ENCODE results near the gene SIAE. TPM values are rescaled to one million over a fixed set of nuclear protein-coding genes. Genes with fewer than 3 reads are reported as not detected.
A peak's percentile ranks its signal among the peaks of the same experiment; 100 is the strongest.

Gene SIAE
- total and polyA plus RNA-seq, 4 experiments from 2014 or later, result 2.8 to 6.8 (median 4.5) TPM

GRCh38 chr11:124618863-124619262, 54.7 kb downstream of the SIAE start:
- Histone ChIP-seq H3K4me1 (ENCODE audit: insufficient read depth, low read length) (peaks cover 13% of the 10 kb centered on the region), H3K27ac (ENCODE audit: low read depth, low read length) (no peak overlapping the region), H3K9me3 (ENCODE audit: control insufficient read depth in 1 of 2, low read length in 2 of 2) (no peaks in the 10 kb centered on the region), H3K36me3 (ENCODE audit: insufficient read depth, low read length) (no peaks in the 10 kb centered on the region), H3K27me3 (ENCODE audit: insufficient read depth, low read length) (no peaks in the 10 kb centered on the region), H3K4me3 (ENCODE audit: low read length in 2 of 2) (no peak overlapping the region)
- POLR2A ChIA-PET (ENCODE audit: partially characterized antibody), result no interaction called here
- CTCF ChIA-PET (ENCODE audit: partially characterized antibody), result no interaction called here
- no peak overlapping the region for H3K4me3 Mint-ChIP-seq
- H3K27ac Mint-ChIP-seq, result no peak overlapping the region
- peaks cover 0 to 2% (median 0%) of the 10 kb centered on the region in 8 donors for H3K9me3 Mint-ChIP-seq
- no peak for DNase-seq
- H3K36me3 Mint-ChIP-seq, result peaks cover 0 to 16% of the 10 kb centered on the region in 2 donors
- H3K4me1 Mint-ChIP-seq, result peaks cover 9 to 16% (median 13%) of the 10 kb centered on the region in 4 donors
- intact Hi-C loops (cut with micrococcal nuclease), result no loop called here
- peaks cover 8 to 15% of the 10 kb centered on the region in 2 donors for H3K27me3 Mint-ChIP-seq

GRCh38 chr11:124612567-124613246, 60.8 kb downstream of the SIAE start:
- DNase-seq, result no peak
- no peaks in the 10 kb centered on the region for H3K36me3 ChIP-seq (ENCODE audit: insufficient read depth, low read length)
- ChIA-PET POLR2A (ENCODE audit: partially characterized antibody) (no interaction called here), CTCF (ENCODE audit: partially characterized antibody) (interaction anchor here (1.2 kb wide), 1 partner anchor 9 kb away, joined by 3 read pairs; no protein-coding TSS in a partner anchor)
- H3K9me3 ChIP-seq (ENCODE audit: control insufficient read depth in 1 of 2, low read length in 2 of 2), result no peaks in the 10 kb centered on the region
- intact Hi-C loops (cut with micrococcal nuclease), result no loop called here
- peaks cover 0 to 11% (median 3%) of the 10 kb centered on the region in 4 donors for H3K4me1 Mint-ChIP-seq
- no peak overlapping the region for H3K27ac ChIP-seq (ENCODE audit: low read depth, low read length)
- no peaks in the 10 kb centered on the region for H3K4me1 ChIP-seq (ENCODE audit: insufficient read depth, low read length)
- H3K4me3 ChIP-seq (ENCODE audit: low read length in 2 of 2), result no peak overlapping the region
- no peak overlapping the region for H3K4me3 Mint-ChIP-seq
- H3K27me3 Mint-ChIP-seq, result peaks cover 3 to 16% of the 10 kb centered on the region in 2 donors
- no peaks in the 10 kb centered on the region for H3K9me3 Mint-ChIP-seq
- no peak overlapping the region for H3K27ac Mint-ChIP-seq
- H3K27me3 ChIP-seq (ENCODE audit: insufficient read depth, low read length), result no peaks in the 10 kb centered on the region
- no peaks in the 10 kb centered on the region for H3K36me3 Mint-ChIP-seq

GRCh38 chr11:124612045-124612444, 61.5 kb downstream of the SIAE start:
- Mint-ChIP-seq H3K27ac (peak overlapping the region in 2 of 7 donors; percentile 47 to 49), H3K27me3 (peaks cover 4 to 11% of the 10 kb centered on the region in 2 donors), H3K9me3 (no peaks in the 10 kb centered on the region), H3K4me1 (peaks cover 0 to 11% (median 3%) of the 10 kb centered on the region in 4 donors), H3K36me3 (no peaks in the 10 kb centered on the region), H3K4me3 (no peak overlapping the region)
- ChIA-PET POLR2A (ENCODE audit: partially characterized antibody) (no interaction called here), CTCF (ENCODE audit: partially characterized antibody) (interaction anchor here (0.7 to 2.0 kb wide), 2 partner anchors 27 to 184 kb away, joined by 3 to 5 read pairs; no protein-coding TSS in a partner anchor)
- DNase-seq, result no peak
- intact Hi-C loops (cut with micrococcal nuclease), result no loop called here
- H3K4me1 ChIP-seq (ENCODE audit: insufficient read depth, low read length), result no peaks in the 10 kb centered on the region
- H3K27me3 ChIP-seq (ENCODE audit: insufficient read depth, low read length), result no peaks in the 10 kb centered on the region
- no peak overlapping the region for H3K27ac ChIP-seq (ENCODE audit: low read depth, low read length)
- H3K36me3 ChIP-seq (ENCODE audit: insufficient read depth, low read length), result no peaks in the 10 kb centered on the region
- no peaks in the 10 kb centered on the region for H3K9me3 ChIP-seq (ENCODE audit: control insufficient read depth in 1 of 2, low read length in 2 of 2)
- H3K4me3 ChIP-seq (ENCODE audit: low read length in 2 of 2), result no peak overlapping the region

GRCh38 chr11:124611064-124611463, 62.5 kb downstream of the SIAE start, which contains the start of gene PANX3:
PANX3 (plus strand) TSS chr11:124611428; CDS start chr11:124611557, 129 bp downstream.
- Mint-ChIP-seq H3K4me1 (peaks cover 0 to 11% (median 3%) of the 10 kb centered on the region in 4 donors), H3K36me3 (no peaks in the 10 kb centered on the region), H3K9me3 (no peaks in the 10 kb centered on the region), H3K27ac (peak within 1 kb of the TSS in 3 of 7 donors; percentile 19 to 49 (median 47)), H3K4me3 (no peak within 1 kb of the TSS), H3K27me3 (peaks cover 4 to 6% of the 10 kb centered on the region in 2 donors)
- Histone ChIP-seq H3K27me3 (ENCODE audit: insufficient read depth, low read length) (no peaks in the 10 kb centered on the region), H3K4me3 (ENCODE audit: low read length in 2 of 2) (no peak within 1 kb of the TSS), H3K9me3 (ENCODE audit: control insufficient read depth in 1 of 2, low read length in 2 of 2) (no peaks in the 10 kb centered on the region), H3K36me3 (ENCODE audit: insufficient read depth, low read length) (no peaks in the 10 kb centered on the region), H3K4me1 (ENCODE audit: insufficient read depth, low read length) (no peaks in the 10 kb centered on the region), H3K27ac (ENCODE audit: low read depth, low read length) (no peak within 1 kb of the TSS)
- intact Hi-C loops (cut with micrococcal nuclease), result no loop called here
- ChIA-PET POLR2A (ENCODE audit: partially characterized antibody) (no interaction called here), CTCF (ENCODE audit: partially characterized antibody) (interaction anchor here (0.9 to 2.0 kb wide), 2 partner anchors 11 to 26 kb away, joined by 3 to 5 read pairs; partner anchors contain the start of gene TBRG1)
- no peak for DNase-seq

GRCh38 chr11:124610295-124610694, 63.2 kb downstream of the SIAE start:
- POLR2A ChIA-PET (ENCODE audit: partially characterized antibody), result interaction anchor here (0.7 kb wide), 1 partner anchor 13 kb away, joined by 3 read pairs; the partner anchor contains the start of gene TBRG1

GRCh38 chr11:124608147-124608546, 65.4 kb downstream of the SIAE start:
- peaks cover 0 to 2% of the 10 kb centered on the region in 2 donors for H3K27me3 Mint-ChIP-seq
- H3K4me1 ChIP-seq (ENCODE audit: insufficient read depth, low read length), result no peaks in the 10 kb centered on the region
- DNase-seq, result no peak
- POLR2A ChIA-PET (ENCODE audit: partially characterized antibody), result no interaction called here
- H3K36me3 ChIP-seq (ENCODE audit: insufficient read depth, low read length), result no peaks in the 10 kb centered on the region
- CTCF ChIA-PET (ENCODE audit: partially characterized antibody), result no interaction called here
- intact Hi-C loops (cut with micrococcal nuclease), result no loop called here
- H3K27ac Mint-ChIP-seq, result no peak overlapping the region
- no peaks in the 10 kb centered on the region for H3K27me3 ChIP-seq (ENCODE audit: insufficient read depth, low read length)
- no peak overlapping the region for H3K27ac ChIP-seq (ENCODE audit: low read depth, low read length)
- H3K36me3 Mint-ChIP-seq, result no peaks in the 10 kb centered on the region
- H3K4me3 Mint-ChIP-seq, result no peak overlapping the region
- H3K9me3 Mint-ChIP-seq, result no peaks in the 10 kb centered on the region
- H3K9me3 ChIP-seq (ENCODE audit: control insufficient read depth in 1 of 2, low read length in 2 of 2), result no peaks in the 10 kb centered on the region
- no peak overlapping the region for H3K4me3 ChIP-seq (ENCODE audit: low read length in 2 of 2)
- peaks cover 0 to 11% (median 2%) of the 10 kb centered on the region in 4 donors for H3K4me1 Mint-ChIP-seq

More at GRCh38 chr11:124610295-124610694, 63.2 kb downstream of the SIAE start:
- H3K9me3 Mint-ChIP-seq, result no peaks in the 10 kb centered on the region
- no peaks in the 10 kb centered on the region for H3K36me3 Mint-ChIP-seq
- no peaks in the 10 kb centered on the region for H3K9me3 ChIP-seq (ENCODE audit: control insufficient read depth in 1 of 2, low read length in 2 of 2)
- H3K27me3 ChIP-seq (ENCODE audit: insufficient read depth, low read length), result no peaks in the 10 kb centered on the region
- H3K27me3 Mint-ChIP-seq, result peaks cover 4% of the 10 kb centered on the region in 2 donors
- CTCF ChIA-PET (ENCODE audit: partially characterized antibody), result interaction anchor here (0.9 to 2.0 kb wide), 2 partner anchors 12 to 25 kb away, joined by 3 to 5 read pairs; partner anchors contain the start of gene TBRG1
- intact Hi-C loops (cut with micrococcal nuclease), result no loop called here
- no peaks in the 10 kb centered on the region for H3K36me3 ChIP-seq (ENCODE audit: insufficient read depth, low read length)
- peaks cover 0 to 11% (median 3%) of the 10 kb centered on the region in 4 donors for H3K4me1 Mint-ChIP-seq
- no peak overlapping the region for H3K4me3 Mint-ChIP-seq
- H3K27ac ChIP-seq (ENCODE audit: low read depth, low read length), result no peak overlapping the region
- no peaks in the 10 kb centered on the region for H3K4me1 ChIP-seq (ENCODE audit: insufficient read depth, low read length)
- no peak for DNase-seq
- no peak overlapping the region for H3K4me3 ChIP-seq (ENCODE audit: low read length in 2 of 2)
- no peak overlapping the region for H3K27ac Mint-ChIP-seq

- Histone ChIP-seq H3K27ac (ENCODE audit: low read depth, low read length) (no peak overlapping the region), H3K4me3 (ENCODE audit: low read length in 2 of 2) (no peak overlapping the region), H3K27me3 (ENCODE audit: insufficient read depth, low read length) (no peaks in the 10 kb centered on the region), H3K9me3 (ENCODE audit: control insufficient read depth in 1 of 2, low read length in 2 of 2) (no peaks in the 10 kb centered on the region), H3K36me3 (ENCODE audit: insufficient read depth, low read length) (no peaks in the 10 kb centered on the region), H3K4me1 (ENCODE audit: insufficient read depth, low read length) (no peaks in the 10 kb centered on the region)
- Mint-ChIP-seq H3K9me3 (no peaks in the 10 kb centered on the region), H3K36me3 (no peaks in the 10 kb centered on the region), H3K27ac (no peak overlapping the region), H3K4me3 (no peak overlapping the region), H3K4me1 (no peaks in the 10 kb centered on the region), H3K27me3 (peaks cover 7 to 9% of the 10 kb centered on the region in 2 donors)
- ChIA-PET CTCF (ENCODE audit: partially characterized antibody) (no interaction called here), POLR2A (ENCODE audit: partially characterized antibody) (no interaction called here)
- intact Hi-C loops (cut with micrococcal nuclease), result no loop called here
- DNase-seq, result no peak
Measured at GRCh38 chr11:124605719-124606118, 67.8 kb downstream of the SIAE start.
